CD4-positive, alpha-beta T cell treated with Interleukin-4 for 4 hours (primary cell): ENCODE results near the gene MAGEB18.

ENCODE experiments used
- DNase-seq: peaks from one replicate; pipeline ENCODE4 v3.0.0-alpha.2; 2020

MAGEB18 gene

GRCh38 chrX:26138274-26138673, at the start of gene MAGEB18:
MAGEB18 (plus strand) TSS chrX:26138343; CDS start chrX:26138986, 643 bp downstream.
- no peak for DNase-seq

GRCh38 chrX:26100421-26100920, 37.7 kb upstream of the MAGEB18 start:
- no peak for DNase-seq

GRCh38 chrX:26109142-26109541, 29.0 kb upstream of the MAGEB18 start:
- no peak for DNase-seq

- no peak for DNase-seq
Observed at GRCh38 chrX:26146024-26146423, 7.9 kb downstream of the MAGEB18 start.

- DNase-seq = no peak
Observed at GRCh38 chrX:26160301-26160700, 22.2 kb downstream of the MAGEB18 start, which contains the start of gene MAGEB6B. MAGEB6B (plus strand) TSS chrX:26160601; CDS start chrX:26160601, 0 bp downstream.
